Mucosa of rectum (tissue), 2 donors: ENCODE results near the gene ACAD11.

ENCODE experiments used
- H3K27ac ChIP-seq, 2 donors: one replicate each; pipeline ENCODE4 v1.7.0; 2013; ENCODE audit warnings: inconsistent platforms in 2 of 2, low read depth in 2 of 2, low read length in 2 of 2
- H3K27me3 ChIP-seq, 2 donors: one replicate each; pipeline ENCODE4 v1.7.0; 2013; ENCODE audit warnings: low read length in 2 of 2; ENCODE audit not compliant: control insufficient read depth in 2 of 2, insufficient read depth in 2 of 2
- H3K36me3 ChIP-seq, 2 donors: one replicate each; pipeline ENCODE4 v1.7.0; 2013; ENCODE audit warnings: low read length in 2 of 2; ENCODE audit not compliant: control insufficient read depth in 2 of 2, insufficient read depth in 2 of 2
- H3K4me1 ChIP-seq, 2 donors: one replicate each; pipeline ENCODE4 v1.7.0; 2013; ENCODE audit warnings: low read length in 2 of 2, mild to moderate bottlenecking in 1 of 2; ENCODE audit not compliant: control insufficient read depth in 2 of 2, insufficient read depth in 2 of 2
- H3K4me3 ChIP-seq, 2 donors: one replicate each; pipeline ENCODE4 v1.7.0; 2013; ENCODE audit warnings: low read length in 2 of 2
- H3K9ac ChIP-seq, 2 donors: one replicate each; pipeline ENCODE4 v1.7.0; 2013; ENCODE audit warnings: low read length in 2 of 2, low read depth in 1 of 2, mild to moderate bottlenecking in 1 of 2
- H3K9me3 ChIP-seq, 2 donors: one replicate each; pipeline ENCODE4 v1.7.0; 2013; ENCODE audit warnings: low read length in 2 of 2; ENCODE audit not compliant: control insufficient read depth in 2 of 2
- donor health status: healthy.
- donor health status: Normal muscosa, but diverticular disease.

Gene ACAD11

DNA sequence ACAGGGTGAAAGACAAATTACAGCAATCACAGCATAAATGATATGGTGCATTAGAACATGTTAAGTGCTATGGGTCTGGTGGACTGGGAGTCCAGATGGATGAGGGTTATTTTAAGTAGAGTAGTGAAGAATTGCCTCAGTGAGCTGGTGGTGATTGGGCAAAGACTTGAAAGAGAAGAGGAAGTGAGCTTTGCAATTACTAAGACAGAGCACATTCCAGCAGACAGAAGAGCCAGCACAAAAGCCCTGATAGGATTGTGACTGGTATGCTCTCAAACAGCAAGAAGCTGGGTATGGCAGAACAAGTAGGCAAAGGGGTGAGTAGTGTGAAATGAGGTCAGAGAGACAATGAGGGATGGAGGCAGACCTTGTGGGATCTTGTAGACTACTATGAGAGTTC is 64.6 kb downstream of the ACAD11 start:
- H3K9me3 ChIP-seq: no peaks in the 10 kb centered on the region
- H3K27ac ChIP-seq: no peak overlapping the region
- no peaks in the 10 kb centered on the region for H3K27me3 ChIP-seq
- no peaks in the 10 kb centered on the region for H3K4me1 ChIP-seq
- no peak overlapping the region for H3K9ac ChIP-seq
- no peak overlapping the region for H3K4me3 ChIP-seq
- H3K36me3 ChIP-seq: peaks cover 0 to 8% of the 10 kb centered on the region in 2 donors

DNA sequence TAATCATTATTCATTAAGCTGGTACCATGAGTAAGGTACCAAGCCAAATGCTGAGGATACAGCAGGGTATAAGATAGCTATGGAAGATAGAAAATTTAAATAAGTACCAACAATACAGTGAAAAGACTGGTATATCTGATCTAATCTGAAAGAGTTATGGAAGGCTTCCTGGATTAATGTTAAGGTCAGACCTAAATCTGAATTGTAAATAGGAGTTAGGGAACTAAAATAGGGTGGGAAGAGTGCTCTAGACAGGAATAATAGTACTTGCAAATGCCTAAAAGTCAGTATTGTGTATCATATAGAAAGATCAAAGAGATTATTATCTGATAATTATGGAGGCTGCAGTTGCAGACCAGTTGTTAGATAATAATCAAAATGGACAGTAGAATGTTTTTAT is 65.1 kb downstream of the ACAD11 start:
- Histone ChIP-seq H3K27ac (no peak overlapping the region), H3K36me3 (peaks cover 0 to 8% of the 10 kb centered on the region in 2 donors), H3K4me3 (no peak overlapping the region), H3K9me3 (no peaks in the 10 kb centered on the region), H3K4me1 (no peaks in the 10 kb centered on the region), H3K27me3 (no peaks in the 10 kb centered on the region), H3K9ac (no peak overlapping the region)

GRCh38 chr3:132593947-132594323 is 65.7 kb downstream of the ACAD11 start:
- Histone ChIP-seq H3K27ac (no peak overlapping the region), H3K27me3 (no peaks in the 10 kb centered on the region), H3K9ac (no peak overlapping the region), H3K4me3 (no peak overlapping the region), H3K36me3 (peaks cover 0 to 7% of the 10 kb centered on the region in 2 donors), H3K4me1 (no peaks in the 10 kb centered on the region), H3K9me3 (no peaks in the 10 kb centered on the region)

DNA sequence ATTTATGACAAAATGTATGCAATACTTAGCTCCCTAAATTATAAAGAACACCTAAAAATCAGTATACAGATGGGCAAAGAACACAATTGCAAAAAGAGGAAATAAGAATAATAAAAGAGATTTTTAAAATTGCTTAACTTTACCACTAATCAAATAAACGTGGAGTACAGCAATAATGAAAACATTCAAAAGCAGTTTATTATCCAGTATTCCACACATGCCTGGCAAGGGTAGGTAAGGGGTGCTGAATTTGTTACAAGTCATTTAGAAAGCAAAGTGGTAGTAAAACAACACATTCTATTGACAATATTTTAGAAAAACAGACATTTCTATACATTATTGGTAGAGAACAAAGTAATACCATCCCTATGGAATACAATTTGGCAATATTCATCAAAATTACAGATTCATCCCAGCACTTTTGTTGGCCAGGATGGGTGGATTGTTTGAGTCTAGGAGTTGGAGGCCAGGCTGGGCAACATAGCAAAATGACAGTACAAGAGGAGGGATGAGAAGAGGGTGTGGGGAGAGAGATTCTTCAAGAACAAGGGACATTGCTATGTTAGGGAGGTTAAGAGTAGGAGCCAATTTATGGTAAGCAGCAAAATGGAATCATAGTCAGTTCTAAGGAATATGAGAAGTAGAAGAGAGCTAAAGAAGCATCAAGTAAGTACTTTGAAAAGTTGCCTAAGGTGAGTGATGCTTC is 66.2 kb downstream of the ACAD11 start:
- Histone ChIP-seq H3K9me3 (no peaks in the 10 kb centered on the region), H3K9ac (no peak overlapping the region), H3K27ac (no peak overlapping the region), H3K4me3 (no peak overlapping the region), H3K4me1 (no peaks in the 10 kb centered on the region), H3K36me3 (peaks cover 0 to 1% of the 10 kb centered on the region in 2 donors), H3K27me3 (no peaks in the 10 kb centered on the region)

GRCh38 chr3:132592216-132592615 is 67.4 kb downstream of the ACAD11 start:
- no peak overlapping the region for H3K9ac ChIP-seq
- H3K27me3 ChIP-seq: no peaks in the 10 kb centered on the region
- no peak overlapping the region for H3K27ac ChIP-seq
- H3K4me1 ChIP-seq: no peaks in the 10 kb centered on the region
- no peaks in the 10 kb centered on the region for H3K9me3 ChIP-seq
- no peaks in the 10 kb centered on the region for H3K36me3 ChIP-seq
- H3K4me3 ChIP-seq: no peak overlapping the region

DNA sequence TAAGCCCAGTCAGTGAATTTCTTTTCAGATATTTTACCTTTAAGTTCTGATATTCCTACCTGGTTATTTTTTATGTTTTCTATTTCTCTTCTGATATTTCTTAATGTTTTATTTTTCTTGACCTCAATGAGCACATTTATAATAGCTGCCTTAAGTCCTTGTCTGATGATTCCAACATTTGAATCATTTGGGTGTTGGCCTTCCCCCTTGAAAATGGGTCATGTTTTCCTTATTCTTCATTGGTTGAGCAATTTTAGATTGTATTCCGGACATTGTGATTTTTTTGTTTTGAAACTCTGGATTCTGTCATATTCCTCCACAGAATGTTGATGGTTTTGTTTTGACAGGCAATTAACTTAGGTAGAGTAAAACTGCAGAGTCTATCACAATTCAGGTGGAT is 72.2 kb downstream of the ACAD11 start:
- H3K4me3 ChIP-seq: no peak overlapping the region
- no peaks in the 10 kb centered on the region for H3K36me3 ChIP-seq
- H3K4me1 ChIP-seq: no peaks in the 10 kb centered on the region
- H3K9ac ChIP-seq: no peak overlapping the region
- no peaks in the 10 kb centered on the region for H3K27me3 ChIP-seq
- H3K9me3 ChIP-seq: no peaks in the 10 kb centered on the region
- no peak overlapping the region for H3K27ac ChIP-seq

- no peaks in the 10 kb centered on the region for H3K9me3 ChIP-seq
- peaks cover 0 to 3% of the 10 kb centered on the region in 2 donors for H3K36me3 ChIP-seq
- no peak overlapping the region for H3K9ac ChIP-seq
- H3K4me1 ChIP-seq: no peaks in the 10 kb centered on the region
- no peak overlapping the region for H3K27ac ChIP-seq
- H3K4me3 ChIP-seq: no peak overlapping the region
- no peaks in the 10 kb centered on the region for H3K27me3 ChIP-seq
These were observed 85.8 kb downstream of the ACAD11 start for GRCh38 chr3:132573797-132574211.

DNA sequence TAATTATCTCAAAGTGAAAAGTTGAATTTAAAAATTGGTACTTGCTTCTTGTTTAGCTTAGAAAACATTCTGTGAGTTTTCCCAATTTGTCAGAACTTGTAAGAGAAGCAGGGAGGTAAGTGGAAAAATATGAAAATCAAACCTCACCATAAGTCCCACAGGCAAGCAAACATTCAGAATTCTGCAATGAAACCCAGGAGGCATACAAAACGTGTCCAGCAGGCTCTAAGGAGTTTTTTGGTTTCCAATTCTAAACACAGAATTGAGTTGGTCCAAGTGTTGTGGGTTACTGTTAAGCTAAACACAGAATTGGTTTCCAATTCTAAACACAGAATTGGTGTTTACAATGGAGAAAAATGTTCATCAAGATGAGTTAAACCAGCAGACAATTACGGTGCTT is 89.6 kb downstream of the ACAD11 start:
- Histone ChIP-seq H3K27me3 (no peaks in the 10 kb centered on the region), H3K4me3 (no peak overlapping the region), H3K9ac (no peak overlapping the region), H3K9me3 (no peaks in the 10 kb centered on the region), H3K4me1 (no peaks in the 10 kb centered on the region), H3K36me3 (no peaks in the 10 kb centered on the region), H3K27ac (no peak overlapping the region)

DNA sequence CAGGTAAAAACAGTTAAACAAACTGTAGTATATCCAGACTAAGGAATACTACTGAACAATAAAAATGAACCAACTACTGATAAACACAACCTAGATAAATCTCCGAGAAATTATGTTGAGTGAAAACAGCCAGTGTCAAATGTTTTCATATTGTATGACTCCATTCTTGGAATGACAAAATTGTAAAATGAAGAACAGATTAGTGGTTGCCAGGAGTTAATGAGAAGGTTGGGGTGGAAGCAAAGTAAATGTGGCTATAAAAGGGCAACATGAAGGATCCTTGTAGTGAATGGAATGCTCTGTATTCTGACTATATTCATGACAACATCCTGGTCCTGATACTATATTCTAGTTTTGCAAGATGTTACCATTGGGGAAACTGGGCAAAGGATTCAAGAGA is 90.0 kb downstream of the ACAD11 start:
- Histone ChIP-seq H3K4me1 (no peaks in the 10 kb centered on the region), H3K9ac (no peak overlapping the region), H3K27ac (no peak overlapping the region), H3K4me3 (no peak overlapping the region), H3K27me3 (no peaks in the 10 kb centered on the region), H3K36me3 (no peaks in the 10 kb centered on the region), H3K9me3 (no peaks in the 10 kb centered on the region)

DNA sequence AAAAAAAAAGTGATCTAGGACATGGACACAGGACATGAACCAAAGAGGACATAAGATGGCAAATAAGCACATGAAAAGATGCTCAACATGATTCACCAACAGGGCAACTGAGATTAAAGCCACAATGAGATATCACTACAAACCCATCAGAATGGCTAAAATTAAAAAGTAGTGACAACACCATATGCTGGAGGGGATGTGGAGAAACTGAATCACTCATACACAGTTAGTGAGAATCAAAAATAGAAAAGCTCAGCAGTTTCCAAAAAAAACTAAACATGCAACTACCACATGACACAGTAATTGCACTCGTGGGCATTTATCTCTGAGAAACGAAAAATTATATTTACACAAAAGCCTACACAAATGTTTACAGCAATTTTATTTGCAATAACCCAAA is 90.5 kb downstream of the ACAD11 start:
- no peak overlapping the region for H3K9ac ChIP-seq
- H3K36me3 ChIP-seq: no peaks in the 10 kb centered on the region
- H3K27me3 ChIP-seq: no peaks in the 10 kb centered on the region
- no peaks in the 10 kb centered on the region for H3K9me3 ChIP-seq
- no peak overlapping the region for H3K27ac ChIP-seq
- H3K4me1 ChIP-seq: no peaks in the 10 kb centered on the region
- no peak overlapping the region for H3K4me3 ChIP-seq

DNA sequence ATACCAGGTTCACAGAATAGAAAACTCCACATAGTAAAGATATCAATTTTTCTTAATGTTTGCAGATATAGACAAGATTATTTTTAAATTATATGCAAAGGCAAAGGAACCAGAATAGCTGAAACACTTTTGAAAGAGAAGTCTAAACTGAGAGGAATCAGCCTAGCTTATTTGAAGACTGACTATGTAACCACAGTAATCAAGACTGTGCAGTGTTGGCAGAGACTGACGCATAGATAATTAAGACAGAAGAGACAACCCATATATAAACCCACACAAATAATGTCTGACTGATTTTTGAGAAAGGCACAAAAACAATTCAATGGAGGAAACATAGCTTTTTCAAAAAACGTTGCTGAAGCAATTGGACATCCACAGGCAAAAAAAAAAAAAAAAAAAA is 91.2 kb downstream of the ACAD11 start:
- Histone ChIP-seq H3K36me3 (no peaks in the 10 kb centered on the region), H3K4me1 (no peaks in the 10 kb centered on the region), H3K9ac (no peak overlapping the region), H3K4me3 (no peak overlapping the region), H3K27ac (no peak overlapping the region), H3K27me3 (no peaks in the 10 kb centered on the region), H3K9me3 (no peaks in the 10 kb centered on the region)
